Testis (tissue), 2 donors: Measurements from ENCODE around the gene PCDHGC5.

Experiments
- POLR2A ChIP-seq: fragments of 450-650 bp; IDR thresholded peaks from one replicate; pipeline ENCODE4 v1.6.1; 2017; ENCODE audit warnings: antibody characterized with exemption, mild to moderate bottlenecking, moderate library complexity
- TF ChIP-seq, protein P1 (sequence below), 3 experiments: fragments of 450-650 bp in 2 of 3; fragments of 200-600 bp in 1 of 3; sonication (generic) in 1 of 3; IDR thresholded peaks; one replicate each; pipeline ENCODE4 v1.5.1; 2016 to 2019; ENCODE audit warnings: antibody characterized with exemption in 3 of 3, mild to moderate bottlenecking in 2 of 3, moderate library complexity in 1 of 3

GRCh38 chr5:141529873-141530272 is 41.0 kb downstream of the PCDHGC5 start:
- TF ChIP-seq, protein P1, sequence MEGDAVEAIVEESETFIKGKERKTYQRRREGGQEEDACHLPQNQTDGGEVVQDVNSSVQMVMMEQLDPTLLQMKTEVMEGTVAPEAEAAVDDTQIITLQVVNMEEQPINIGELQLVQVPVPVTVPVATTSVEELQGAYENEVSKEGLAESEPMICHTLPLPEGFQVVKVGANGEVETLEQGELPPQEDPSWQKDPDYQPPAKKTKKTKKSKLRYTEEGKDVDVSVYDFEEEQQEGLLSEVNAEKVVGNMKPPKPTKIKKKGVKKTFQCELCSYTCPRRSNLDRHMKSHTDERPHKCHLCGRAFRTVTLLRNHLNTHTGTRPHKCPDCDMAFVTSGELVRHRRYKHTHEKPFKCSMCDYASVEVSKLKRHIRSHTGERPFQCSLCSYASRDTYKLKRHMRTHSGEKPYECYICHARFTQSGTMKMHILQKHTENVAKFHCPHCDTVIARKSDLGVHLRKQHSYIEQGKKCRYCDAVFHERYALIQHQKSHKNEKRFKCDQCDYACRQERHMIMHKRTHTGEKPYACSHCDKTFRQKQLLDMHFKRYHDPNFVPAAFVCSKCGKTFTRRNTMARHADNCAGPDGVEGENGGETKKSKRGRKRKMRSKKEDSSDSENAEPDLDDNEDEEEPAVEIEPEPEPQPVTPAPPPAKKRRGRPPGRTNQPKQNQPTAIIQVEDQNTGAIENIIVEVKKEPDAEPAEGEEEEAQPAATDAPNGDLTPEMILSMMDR (IDR thresholded peaks at IDR 0.05) = no peak
- no peak for TF ChIP-seq POLR2A
